Mucosa of descending colon (tissue), 3 donors: ENCODE data around the gene USP12. TPM values are rescaled to one million over a fixed set of nuclear protein-coding genes. Genes with fewer than 3 reads are reported as not detected.
A peak's percentile ranks its signal among the peaks of the same experiment; 100 is the strongest.

Source experiments
- ATAC-seq: fragments of 200-7000 bp; cut with Tn5 transposase; one replicate; pipeline ENCODE4 v1.9.1; 2020; ENCODE audit warnings: mild to moderate bottlenecking, moderate library complexity
- DNase-seq, 3 donors: peaks; one replicate each; pipeline ENCODE4 v3.0.0-alpha.2; 2020
- H3K36me3 ChIP-seq: fragments of 200-600 bp; one replicate; pipeline ENCODE4 v1.8.0; 2021; ENCODE audit warnings: low read depth, mild to moderate bottlenecking
- H3K4me1 ChIP-seq: fragments of 200-600 bp; one replicate; pipeline ENCODE4 v1.8.0; 2021; ENCODE audit warnings: low read depth, mild to moderate bottlenecking
- H3K4me3 ChIP-seq: fragments of 200-600 bp; one replicate; pipeline ENCODE4 v1.8.0; 2021; ENCODE audit warnings: mild to moderate bottlenecking
- H3K9me3 ChIP-seq: fragments of 200-600 bp; one replicate; pipeline ENCODE4 v1.8.0; 2021; ENCODE audit warnings: mild to moderate bottlenecking
- intact Hi-C, 2 donors: fragments of 100-400 bp; cut with DNase I in 1 of 2; cut with micrococcal nuclease in 1 of 2; formaldehyde crosslinking; loops; one replicate each; pipeline versions ENCODE4 v1.11.0 to v1.11.1; 2022; cut with DNase I, micrococcal nuclease
- total RNA-seq, 3 donors: library from RNA; stranded (reverse); fragmentation: NEBNext Ultra II Directional in 2 of 3; extraction: Animal tissue kit (Norgen Biotek cat#: 25700) in 2 of 3; gene quantifications; one replicate each; pipeline versions ENCODE4 v1.2.1 to v1.2.4, GENCODE V29; 2021 to 2023
- TF ChIP-seq, protein P1 (sequence below): fragments of 200-600 bp; IDR thresholded peaks from one replicate; pipeline ENCODE4 v1.8.0; 2022; ENCODE audit warnings: antibody characterized with exemption, mild to moderate bottlenecking
- donor health status: DM: no; HTN: no; CAD: no; lungs with moderate emphysema.
- donor health status: DM: no; HTN: no; CAD: no.
- donor health status: DM: no; HTN: yes; CAD: no.

The USP12 gene
- total RNA-seq, 3 donors from 2014 or later = 34.3 to 77.1 (median 45.0) TPM

DNA sequence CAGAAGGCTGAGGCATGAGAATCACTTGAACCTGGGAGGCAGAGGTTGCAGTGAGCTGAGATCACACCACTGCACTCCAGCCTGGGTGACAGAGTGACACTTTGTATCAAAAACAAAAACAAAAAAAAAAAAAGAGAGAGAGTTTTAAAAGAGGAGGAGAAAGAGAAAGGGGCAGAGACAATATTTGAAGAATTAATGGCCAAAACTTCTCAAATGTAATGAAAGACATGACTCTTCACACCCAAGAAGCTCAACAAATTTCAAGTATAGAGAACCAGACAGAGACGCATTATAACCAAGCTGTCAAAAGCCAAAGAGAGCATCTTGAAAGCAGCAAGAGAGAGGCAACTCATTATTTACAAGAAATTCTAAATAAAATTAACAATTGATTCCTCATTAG lies 36.9 kb upstream of the USP12 start:
- ATAC-seq (no peak), DNase-seq (no peak)
- no peak overlapping the region for H3K4me3 ChIP-seq
- no peaks in the 10 kb centered on the region for H3K9me3 ChIP-seq
- H3K36me3 ChIP-seq = no peaks in the 10 kb centered on the region
- H3K4me1 ChIP-seq = no peaks in the 10 kb centered on the region
- intact Hi-C loops = no loop called here
- TF ChIP-seq, protein P1, sequence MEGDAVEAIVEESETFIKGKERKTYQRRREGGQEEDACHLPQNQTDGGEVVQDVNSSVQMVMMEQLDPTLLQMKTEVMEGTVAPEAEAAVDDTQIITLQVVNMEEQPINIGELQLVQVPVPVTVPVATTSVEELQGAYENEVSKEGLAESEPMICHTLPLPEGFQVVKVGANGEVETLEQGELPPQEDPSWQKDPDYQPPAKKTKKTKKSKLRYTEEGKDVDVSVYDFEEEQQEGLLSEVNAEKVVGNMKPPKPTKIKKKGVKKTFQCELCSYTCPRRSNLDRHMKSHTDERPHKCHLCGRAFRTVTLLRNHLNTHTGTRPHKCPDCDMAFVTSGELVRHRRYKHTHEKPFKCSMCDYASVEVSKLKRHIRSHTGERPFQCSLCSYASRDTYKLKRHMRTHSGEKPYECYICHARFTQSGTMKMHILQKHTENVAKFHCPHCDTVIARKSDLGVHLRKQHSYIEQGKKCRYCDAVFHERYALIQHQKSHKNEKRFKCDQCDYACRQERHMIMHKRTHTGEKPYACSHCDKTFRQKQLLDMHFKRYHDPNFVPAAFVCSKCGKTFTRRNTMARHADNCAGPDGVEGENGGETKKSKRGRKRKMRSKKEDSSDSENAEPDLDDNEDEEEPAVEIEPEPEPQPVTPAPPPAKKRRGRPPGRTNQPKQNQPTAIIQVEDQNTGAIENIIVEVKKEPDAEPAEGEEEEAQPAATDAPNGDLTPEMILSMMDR = no peak

DNA sequence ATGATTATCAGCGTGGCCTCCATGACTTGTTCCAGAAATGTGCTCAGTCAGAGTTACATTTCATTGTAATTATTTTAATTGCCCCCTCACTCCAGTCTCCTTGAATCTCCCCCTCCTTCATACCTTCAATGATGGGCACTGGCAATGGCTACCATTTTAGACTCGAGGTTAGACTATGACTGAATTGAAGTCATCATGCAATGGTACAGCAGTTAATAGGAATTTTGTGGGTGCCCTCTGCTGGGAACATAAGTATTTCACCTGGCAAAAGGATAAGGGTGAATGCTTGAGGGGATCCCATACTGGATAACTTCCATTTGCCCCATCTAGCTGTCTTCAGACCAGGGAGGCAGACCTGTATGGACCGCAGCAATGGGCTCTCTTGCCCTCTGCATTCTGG lies 32.2 kb upstream of the USP12 start:
- no peaks in the 10 kb centered on the region for H3K9me3 ChIP-seq
- DNase-seq = peak in 1 of 3 donors; percentile 25
- TF ChIP-seq, protein P1 = no peak
- H3K4me3 ChIP-seq = no peak overlapping the region
- intact Hi-C loops = no loop called here
- H3K36me3 ChIP-seq = no peaks in the 10 kb centered on the region
- peak; percentile 14 for ATAC-seq
- no peaks in the 10 kb centered on the region for H3K4me1 ChIP-seq

DNA sequence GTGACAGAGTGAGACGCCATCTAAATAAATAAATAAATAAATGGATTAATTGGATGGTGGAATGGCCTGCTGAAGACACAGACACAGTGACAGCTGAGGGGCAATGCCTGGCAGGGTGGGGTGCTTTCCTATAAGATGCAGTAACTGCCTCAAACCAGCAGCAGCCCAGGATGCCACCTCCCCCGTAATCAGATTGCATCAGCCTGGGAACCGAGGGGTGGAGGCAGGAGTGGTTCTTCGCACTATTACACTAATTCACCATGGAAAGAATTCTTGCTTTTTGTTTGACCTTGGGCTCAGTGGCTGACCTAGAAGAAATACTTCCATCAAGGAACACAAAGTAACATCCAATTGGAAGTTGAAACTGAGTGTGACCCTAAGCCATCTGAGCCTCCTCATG lies 31.6 kb upstream of the USP12 start:
- H3K9me3 ChIP-seq = no peaks in the 10 kb centered on the region
- TF ChIP-seq, protein P1 = no peak
- intact Hi-C loops = no loop called here
- H3K4me1 ChIP-seq = no peaks in the 10 kb centered on the region
- H3K4me3 ChIP-seq = no peak overlapping the region
- DNase-seq (no peak), ATAC-seq (no peak)
- no peaks in the 10 kb centered on the region for H3K36me3 ChIP-seq

DNA sequence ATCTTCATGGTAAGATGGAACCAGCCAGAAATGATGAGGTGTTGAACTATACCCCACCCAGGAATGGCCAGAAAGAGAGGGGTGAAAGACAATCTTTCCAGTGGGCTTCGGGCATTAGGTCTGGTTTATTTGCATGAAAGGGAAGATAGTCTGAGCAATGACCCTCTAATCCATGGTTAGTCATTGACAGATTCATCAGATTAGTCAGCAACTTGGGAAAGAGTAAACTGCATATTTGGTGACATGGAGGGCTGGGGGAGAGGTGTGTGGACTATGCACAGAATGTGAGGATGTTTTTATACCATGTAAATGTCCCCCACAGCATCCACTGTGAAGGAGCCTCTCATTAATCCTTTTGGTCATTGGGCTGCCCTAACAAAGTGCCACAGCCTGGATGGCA lies 30.1 kb upstream of the USP12 start:
- no peaks in the 10 kb centered on the region for H3K9me3 ChIP-seq
- TF ChIP-seq, protein P1 = no peak
- intact Hi-C loops = no loop called here
- no peak overlapping the region for H3K4me3 ChIP-seq
- H3K36me3 ChIP-seq = no peaks in the 10 kb centered on the region
- ATAC-seq = no peak
- no peaks in the 10 kb centered on the region for H3K4me1 ChIP-seq
- DNase-seq = no peak

DNA sequence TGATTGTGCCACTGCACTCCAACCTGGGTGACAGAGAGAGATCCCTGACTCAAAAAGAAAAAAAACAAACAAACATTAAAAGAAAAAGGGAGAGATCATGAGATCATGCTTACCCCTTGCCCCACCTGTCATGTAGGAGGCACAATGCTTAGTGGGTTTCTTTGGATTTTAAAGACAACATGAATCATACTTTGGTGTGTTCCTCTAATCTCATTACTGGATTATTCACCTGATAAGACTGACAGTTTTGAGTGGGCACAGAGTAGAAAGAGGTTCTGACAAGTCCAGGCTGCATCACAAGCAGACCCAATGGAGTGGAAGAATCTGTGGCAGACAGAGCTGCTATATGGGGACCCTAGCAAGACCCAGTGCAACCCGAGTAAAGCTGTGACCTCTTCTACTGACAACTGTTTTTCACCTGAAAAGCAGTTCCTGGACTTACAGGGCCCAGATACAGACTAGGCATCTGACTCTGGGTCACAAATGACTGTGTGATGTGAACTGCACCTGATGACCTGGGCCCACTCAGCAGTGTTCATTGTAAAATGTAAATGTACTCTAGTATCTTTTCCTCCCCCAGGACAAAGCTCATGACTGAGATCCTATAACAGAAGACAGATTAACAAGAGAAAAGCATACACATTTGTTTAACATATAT lies 28.9 kb upstream of the USP12 start:
- ATAC-seq (no peak), DNase-seq (no peak)
- intact Hi-C loops = no loop called here
- no peaks in the 10 kb centered on the region for H3K9me3 ChIP-seq
- TF ChIP-seq, protein P1 = no peak
- no peak overlapping the region for H3K4me3 ChIP-seq
- H3K36me3 ChIP-seq = no peaks in the 10 kb centered on the region
- no peaks in the 10 kb centered on the region for H3K4me1 ChIP-seq

DNA sequence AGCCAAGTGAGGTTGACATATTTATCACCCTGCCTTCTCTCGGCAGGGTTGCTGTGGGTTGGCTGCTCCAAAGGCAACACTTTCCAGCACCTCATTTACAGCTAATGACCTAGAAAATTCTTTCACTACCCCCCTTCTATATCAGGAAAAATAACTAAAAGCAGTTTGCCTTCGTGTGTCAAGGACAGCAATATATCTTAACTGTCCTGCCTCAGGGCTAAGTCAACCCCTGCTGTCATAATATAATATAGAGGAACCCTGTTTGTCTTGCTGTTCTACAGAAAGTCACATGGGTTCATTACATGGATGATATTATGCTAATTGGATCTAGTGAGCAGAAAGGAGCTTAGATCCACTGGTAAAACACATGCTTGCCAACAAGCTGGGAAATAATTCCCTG lies 28.1 kb upstream of the USP12 start:
- TF ChIP-seq, protein P1 = no peak
- Histone ChIP-seq H3K4me3 (no peak overlapping the region), H3K36me3 (no peaks in the 10 kb centered on the region), H3K4me1 (no peaks in the 10 kb centered on the region), H3K9me3 (no peaks in the 10 kb centered on the region)
- ATAC-seq (no peak), DNase-seq (no peak)
- intact Hi-C loops = no loop called here
